Measurements from ENCODE around the gene IFI27L2. TPM values are rescaled to one million over a fixed set of nuclear protein-coding genes. Genes with fewer than 3 reads are reported as not detected.

Gene IFI27L2
- total RNA-seq, 1 experiment from 2014 or later = 4.7 TPM

DNA sequence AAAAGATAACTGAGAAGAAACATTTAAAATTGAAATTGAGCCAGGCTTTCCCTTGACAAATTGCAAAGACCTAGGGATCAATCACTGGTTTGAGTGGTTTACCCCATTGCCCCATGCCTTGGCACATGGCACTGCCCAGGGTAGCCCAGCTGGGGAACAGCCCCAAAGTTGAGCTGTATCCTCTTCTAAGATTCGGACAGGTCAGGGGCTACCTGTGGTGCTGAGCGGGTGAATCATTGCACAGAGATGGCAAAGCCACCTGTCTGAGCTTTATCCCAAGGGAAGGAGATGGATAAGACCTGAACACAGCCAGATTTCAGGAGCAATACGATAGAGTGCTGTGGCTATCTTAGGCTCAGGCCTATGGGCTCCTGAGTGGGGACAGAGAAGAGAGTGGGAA lies 7.0 kb downstream of the IFI27L2 start:
- Histone ChIP-seq H3K4me1 (no peaks in the 10 kb centered on the region), H3K9me3 (no peaks in the 10 kb centered on the region), H3K27me3 (replicated peaks; ENCODE audit: control insufficient read depth, insufficient read depth, low read length) (0 out of 2 replicates have a peak, but pooled peaks cover 1% of the 10 kb centered on the region), H3K4me3 (ENCODE audit: low read depth, low read length) (no peak overlapping the region), H3K36me3 (ENCODE audit: control insufficient read depth, insufficient read depth, low read length) (no peaks in the 10 kb centered on the region)
- TF ChIP-seq, protein P1, sequence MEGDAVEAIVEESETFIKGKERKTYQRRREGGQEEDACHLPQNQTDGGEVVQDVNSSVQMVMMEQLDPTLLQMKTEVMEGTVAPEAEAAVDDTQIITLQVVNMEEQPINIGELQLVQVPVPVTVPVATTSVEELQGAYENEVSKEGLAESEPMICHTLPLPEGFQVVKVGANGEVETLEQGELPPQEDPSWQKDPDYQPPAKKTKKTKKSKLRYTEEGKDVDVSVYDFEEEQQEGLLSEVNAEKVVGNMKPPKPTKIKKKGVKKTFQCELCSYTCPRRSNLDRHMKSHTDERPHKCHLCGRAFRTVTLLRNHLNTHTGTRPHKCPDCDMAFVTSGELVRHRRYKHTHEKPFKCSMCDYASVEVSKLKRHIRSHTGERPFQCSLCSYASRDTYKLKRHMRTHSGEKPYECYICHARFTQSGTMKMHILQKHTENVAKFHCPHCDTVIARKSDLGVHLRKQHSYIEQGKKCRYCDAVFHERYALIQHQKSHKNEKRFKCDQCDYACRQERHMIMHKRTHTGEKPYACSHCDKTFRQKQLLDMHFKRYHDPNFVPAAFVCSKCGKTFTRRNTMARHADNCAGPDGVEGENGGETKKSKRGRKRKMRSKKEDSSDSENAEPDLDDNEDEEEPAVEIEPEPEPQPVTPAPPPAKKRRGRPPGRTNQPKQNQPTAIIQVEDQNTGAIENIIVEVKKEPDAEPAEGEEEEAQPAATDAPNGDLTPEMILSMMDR (IDR thresholded peaks at IDR 0.05; ENCODE audit: insufficient read depth in 1 of 2, low read depth in 1 of 2, low read length in 1 of 2, severe bottlenecking in 1 of 2, unreplicated experiment in 1 of 2) = no peak
- no TSS peak for BruUV-seq (replicated peaks)
- ChIA-PET POLR2A (no interaction called here), CTCF (interaction anchor here (0.6 kb wide), 1 partner anchor 17 kb away, joined by 6 read pairs; no protein-coding TSS in a partner anchor)
- Mint-ChIP-seq H3K27me3 (ENCODE audit: insufficient read depth, unreplicated experiment) (peaks cover 4% of the 10 kb centered on the region), H3K4me3 (ENCODE audit: unreplicated experiment) (no peak overlapping the region), H3K9me3 (ENCODE audit: unreplicated experiment) (no peaks in the 10 kb centered on the region), H3K27ac (ENCODE audit: unreplicated experiment) (no peak overlapping the region), H3K4me1 (ENCODE audit: low read depth, unreplicated experiment) (no peaks in the 10 kb centered on the region), H3K36me3 (ENCODE audit: insufficient read depth, unreplicated experiment) (no peaks in the 10 kb centered on the region)
- intact Hi-C loops (cut with micrococcal nuclease; ENCODE audit: unreplicated experiment) = no loop called here
- no peak for DNase-seq

DNA sequence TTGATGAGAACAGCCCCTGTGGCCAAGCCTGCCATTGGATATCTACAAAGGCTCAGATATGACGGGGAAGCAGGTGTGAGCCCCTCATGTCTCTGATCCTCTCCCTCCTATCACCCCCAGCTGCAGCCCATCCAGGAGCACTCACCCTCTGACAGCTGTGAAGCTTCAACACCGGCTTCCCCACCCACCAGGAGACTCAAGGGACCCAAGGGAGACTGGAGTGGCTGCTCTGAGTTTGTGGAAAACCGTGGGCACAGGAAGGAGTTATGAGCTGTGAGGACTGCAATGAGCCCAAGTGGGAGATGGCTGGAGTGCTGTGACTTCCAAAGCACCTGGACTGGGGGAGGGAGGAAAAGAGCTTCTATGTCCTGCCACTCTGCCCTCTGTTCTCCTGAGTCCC lies 7.9 kb downstream of the IFI27L2 start:
- H3K9me3 ChIP-seq = no peaks in the 10 kb centered on the region
- CTCF ChIA-PET = no interaction called here
- no peaks in the 10 kb centered on the region for H3K9me3 Mint-ChIP-seq (ENCODE audit: unreplicated experiment)

DNA sequence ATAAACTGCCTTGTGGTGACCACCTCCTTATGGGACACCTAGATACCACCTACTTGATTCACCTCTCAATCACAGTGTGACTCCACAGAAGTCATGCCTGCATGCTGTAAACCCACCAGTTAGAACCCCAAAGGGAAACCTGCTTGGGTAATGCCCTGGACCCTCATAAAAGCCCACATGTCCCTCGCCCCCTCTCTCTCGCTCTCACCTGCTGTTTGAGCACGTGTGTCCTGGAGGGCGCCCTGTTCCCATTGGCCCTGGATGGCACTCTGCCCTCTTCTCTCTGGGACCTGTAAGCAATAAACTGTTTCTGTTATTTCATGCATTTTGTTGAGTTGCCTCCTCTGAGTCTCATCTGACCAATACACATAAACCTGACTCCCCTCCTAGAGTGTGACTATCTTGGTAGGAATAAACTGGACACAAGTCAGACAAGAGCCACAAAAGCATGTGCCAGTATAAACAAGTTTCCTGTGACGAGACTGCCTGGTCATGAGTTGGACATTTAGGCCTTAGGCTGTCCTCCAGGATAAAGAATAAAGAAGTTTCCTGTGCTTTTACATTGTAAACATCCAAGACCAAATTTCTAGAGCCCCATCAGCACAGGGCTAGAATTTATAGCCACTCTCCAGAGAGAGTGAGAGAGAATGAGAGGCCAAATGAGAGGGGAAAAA lies 8.6 kb downstream of the IFI27L2 start:
- H3K27me3 ChIP-seq (replicated peaks; ENCODE audit: control insufficient read depth, insufficient read depth, low read length) = 0 out of 2 replicates have a peak, but pooled peaks cover 1% of the 10 kb centered on the region
- H3K4me3 ChIP-seq (ENCODE audit: low read depth, low read length) = no peak overlapping the region
- Mint-ChIP-seq H3K4me1 (ENCODE audit: low read depth, unreplicated experiment) (no peaks in the 10 kb centered on the region), H3K9me3 (ENCODE audit: unreplicated experiment) (no peaks in the 10 kb centered on the region), H3K27me3 (ENCODE audit: insufficient read depth, unreplicated experiment) (peaks cover 4% of the 10 kb centered on the region), H3K4me3 (ENCODE audit: unreplicated experiment) (no peak overlapping the region), H3K36me3 (ENCODE audit: insufficient read depth, unreplicated experiment) (no peaks in the 10 kb centered on the region), H3K27ac (ENCODE audit: unreplicated experiment) (no peak overlapping the region)
- DNase-seq = no peak
- TF ChIP-seq, protein P1 (IDR thresholded peaks at IDR 0.05; ENCODE audit: insufficient read depth in 1 of 2, low read depth in 1 of 2, low read length in 1 of 2, severe bottlenecking in 1 of 2, unreplicated experiment in 1 of 2) = no peak
- BruUV-seq (replicated peaks) = no TSS peak
- ChIA-PET CTCF (no interaction called here), POLR2A (no interaction called here)
- intact Hi-C loops (cut with micrococcal nuclease; ENCODE audit: unreplicated experiment) = no loop called here
- no peaks in the 10 kb centered on the region for H3K36me3 ChIP-seq (ENCODE audit: control insufficient read depth, insufficient read depth, low read length)
- H3K4me1 ChIP-seq = no peaks in the 10 kb centered on the region
- no peaks in the 10 kb centered on the region for H3K9me3 ChIP-seq

More for the DNA sequence above, 7.9 kb downstream of the IFI27L2 start:
- BruUV-seq (replicated peaks) = no TSS peak
- Histone ChIP-seq H3K4me1 (no peaks in the 10 kb centered on the region), H3K27me3 (replicated peaks; ENCODE audit: control insufficient read depth, insufficient read depth, low read length) (0 out of 2 replicates have a peak, but pooled peaks cover 1% of the 10 kb centered on the region), H3K36me3 (ENCODE audit: control insufficient read depth, insufficient read depth, low read length) (no peaks in the 10 kb centered on the region), H3K4me3 (ENCODE audit: low read depth, low read length) (no peak overlapping the region)
- H3K36me3 Mint-ChIP-seq (ENCODE audit: insufficient read depth, unreplicated experiment) = no peaks in the 10 kb centered on the region
- no peak overlapping the region for H3K4me3 Mint-ChIP-seq (ENCODE audit: unreplicated experiment)
- intact Hi-C loops (cut with micrococcal nuclease; ENCODE audit: unreplicated experiment) = no loop called here
- POLR2A ChIA-PET = no interaction called here
- H3K27ac Mint-ChIP-seq (ENCODE audit: unreplicated experiment) = no peak overlapping the region
- peaks cover 4% of the 10 kb centered on the region for H3K27me3 Mint-ChIP-seq (ENCODE audit: insufficient read depth, unreplicated experiment)
- DNase-seq = no peak
- TF ChIP-seq, protein P1 (IDR thresholded peaks at IDR 0.05; ENCODE audit: insufficient read depth in 1 of 2, low read depth in 1 of 2, low read length in 1 of 2, severe bottlenecking in 1 of 2, unreplicated experiment in 1 of 2) = no peak
- no peaks in the 10 kb centered on the region for H3K4me1 Mint-ChIP-seq (ENCODE audit: low read depth, unreplicated experiment)
